ENCODE data around the gene KCNC4. TPM values are rescaled to one million over a fixed set of nuclear protein-coding genes. Genes with fewer than 3 reads are reported as not detected.

Gene KCNC4
- total RNA-seq, 4 donors from 2014 or later: 4.2 to 10.9 (median 6.5) TPM

GRCh38 chr1:110228869-110229268, 18.8 kb downstream of the KCNC4 start:
- H3K9me3 ChIP-seq: no peaks in the 10 kb centered on the region
- peaks cover 23 to 32% (median 25%) of the 10 kb centered on the region in 3 donors for H3K4me1 ChIP-seq
- intact Hi-C loops (cut with DNase I): no loop called here
- H3K27me3 ChIP-seq: no peaks in the 10 kb centered on the region
- no peak for TF ChIP-seq POLR2A (IDR thresholded peaks at IDR 0.05)
- TF ChIP-seq, protein P1, sequence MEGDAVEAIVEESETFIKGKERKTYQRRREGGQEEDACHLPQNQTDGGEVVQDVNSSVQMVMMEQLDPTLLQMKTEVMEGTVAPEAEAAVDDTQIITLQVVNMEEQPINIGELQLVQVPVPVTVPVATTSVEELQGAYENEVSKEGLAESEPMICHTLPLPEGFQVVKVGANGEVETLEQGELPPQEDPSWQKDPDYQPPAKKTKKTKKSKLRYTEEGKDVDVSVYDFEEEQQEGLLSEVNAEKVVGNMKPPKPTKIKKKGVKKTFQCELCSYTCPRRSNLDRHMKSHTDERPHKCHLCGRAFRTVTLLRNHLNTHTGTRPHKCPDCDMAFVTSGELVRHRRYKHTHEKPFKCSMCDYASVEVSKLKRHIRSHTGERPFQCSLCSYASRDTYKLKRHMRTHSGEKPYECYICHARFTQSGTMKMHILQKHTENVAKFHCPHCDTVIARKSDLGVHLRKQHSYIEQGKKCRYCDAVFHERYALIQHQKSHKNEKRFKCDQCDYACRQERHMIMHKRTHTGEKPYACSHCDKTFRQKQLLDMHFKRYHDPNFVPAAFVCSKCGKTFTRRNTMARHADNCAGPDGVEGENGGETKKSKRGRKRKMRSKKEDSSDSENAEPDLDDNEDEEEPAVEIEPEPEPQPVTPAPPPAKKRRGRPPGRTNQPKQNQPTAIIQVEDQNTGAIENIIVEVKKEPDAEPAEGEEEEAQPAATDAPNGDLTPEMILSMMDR (IDR thresholded peaks at IDR 0.05): no peak
- no peak overlapping the region for H3K4me3 ChIP-seq
- WGBS, 2 donors: 54 to 68% methylated on average over 6 to 8 of the region's 9 CpGs
- DNase-seq: no peak
- peak overlapping the region in 3 of 4 donors; percentile 54 to 69 (median 58) for H3K27ac ChIP-seq
- H3K36me3 ChIP-seq: peaks cover 0 to 80% (median 8%) of the 10 kb centered on the region in 3 donors

DNA sequence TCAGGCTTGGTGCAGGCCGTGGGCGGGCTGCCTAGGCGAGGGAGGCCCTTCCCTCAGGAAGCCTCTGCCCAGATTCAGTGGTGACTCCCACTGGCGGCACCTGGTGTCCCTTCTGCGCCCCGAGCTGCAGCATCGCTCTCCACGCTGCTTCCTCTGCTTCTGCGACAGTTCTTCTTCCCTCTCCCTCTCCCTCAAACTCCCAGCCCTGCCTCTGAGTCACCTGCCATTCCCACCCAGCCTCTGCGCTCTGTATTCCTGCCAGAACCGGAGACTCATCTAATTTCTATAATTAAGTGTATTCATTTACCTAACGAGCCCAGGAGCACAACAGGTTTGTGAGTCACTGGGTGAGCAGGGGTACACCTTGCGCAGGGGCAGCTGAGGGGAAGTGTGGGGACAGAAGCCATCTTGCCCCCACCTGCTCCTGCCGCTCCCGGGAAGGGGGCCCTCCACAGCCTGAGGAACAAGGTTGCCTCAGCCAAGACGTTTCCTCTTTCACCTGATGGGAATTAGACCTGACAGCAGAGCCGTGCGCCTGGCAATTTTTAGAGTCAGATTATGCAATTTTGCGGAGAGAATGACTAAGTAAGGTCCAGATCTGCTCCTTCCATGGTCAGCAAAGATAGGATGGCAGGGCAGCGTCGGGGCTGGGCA, 19.4 kb downstream of the KCNC4 start:
- TF ChIP-seq POLR2A (IDR thresholded peaks at IDR 0.05): no peak
- TF ChIP-seq, protein P1 (IDR thresholded peaks at IDR 0.05): no peak
- peaks cover 23 to 33% (median 25%) of the 10 kb centered on the region in 3 donors for H3K4me1 ChIP-seq
- H3K9me3 ChIP-seq: no peaks in the 10 kb centered on the region
- peaks cover 0 to 82% (median 8%) of the 10 kb centered on the region in 3 donors for H3K36me3 ChIP-seq
- intact Hi-C loops (cut with DNase I): no loop called here
- H3K4me3 ChIP-seq: no peak overlapping the region
- H3K27ac ChIP-seq: peak overlapping the region; percentile 13 to 69 (median 56)
- no peaks in the 10 kb centered on the region for H3K27me3 ChIP-seq
- DNase-seq: no peak
- WGBS, 2 donors: 42 to 54% methylated on average over 14 to 19 of the region's 21 CpGs

GRCh38 chr1:110230381-110231199, 20.5 kb downstream of the KCNC4 start:
- TF ChIP-seq, protein P1 (IDR thresholded peaks at IDR 0.05): no peak
- no peak for TF ChIP-seq POLR2A (IDR thresholded peaks at IDR 0.05)
- H3K9me3 ChIP-seq: no peaks in the 10 kb centered on the region
- H3K4me3 ChIP-seq: no peak overlapping the region
- no peak overlapping the region for H3K27ac ChIP-seq
- H3K27me3 ChIP-seq: no peaks in the 10 kb centered on the region
- 41 to 86% methylated on average over 4 to 6 of the region's 11 CpGs for WGBS, 2 donors
- peaks cover 0 to 71% (median 8%) of the 10 kb centered on the region in 3 donors for H3K36me3 ChIP-seq
- H3K4me1 ChIP-seq: peaks cover 23 to 44% (median 34%) of the 10 kb centered on the region in 3 donors
- intact Hi-C loops (cut with DNase I): no loop called here
- DNase-seq: no peak

GRCh38 chr1:110233861-110234260, 23.7 kb downstream of the KCNC4 start:
- Histone ChIP-seq H3K27ac (no peak overlapping the region), H3K4me3 (no peak overlapping the region), H3K36me3 (peaks cover 0 to 43% (median 8%) of the 10 kb centered on the region in 3 donors), H3K27me3 (no peaks in the 10 kb centered on the region), H3K4me1 (peaks cover 14 to 38% (median 28%) of the 10 kb centered on the region in 3 donors), H3K9me3 (no peaks in the 10 kb centered on the region)
- DNase-seq: no peak
- intact Hi-C loops (cut with DNase I): no loop called here
- 40 to 56% methylated on average over 2 of the region's 2 CpGs for WGBS, 2 donors
- TF ChIP-seq POLR2A (IDR thresholded peaks at IDR 0.05): no peak
- TF ChIP-seq, protein P1 (IDR thresholded peaks at IDR 0.05): no peak

DNA sequence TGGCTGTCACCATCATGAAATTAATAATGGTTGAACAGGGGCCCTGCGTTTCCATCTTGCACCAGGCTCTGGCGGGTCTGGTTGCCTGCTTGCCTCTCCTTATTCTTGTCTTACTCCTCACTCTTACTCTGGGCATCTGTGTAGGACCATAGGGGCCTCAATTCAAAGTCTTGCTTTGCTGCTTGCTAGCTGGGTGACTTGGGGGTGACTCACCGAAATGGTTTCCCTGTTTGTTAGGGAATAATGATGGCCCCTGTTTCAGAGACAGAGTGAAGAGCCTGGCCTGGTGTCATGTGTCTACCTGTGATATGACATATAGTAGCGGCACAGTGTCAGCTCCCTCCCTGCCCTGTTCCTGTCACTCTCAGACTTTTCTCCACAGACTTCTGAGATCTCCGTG, 24.6 kb downstream of the KCNC4 start:
- TF ChIP-seq, protein P1 (IDR thresholded peaks at IDR 0.05): no peak
- no peak for TF ChIP-seq POLR2A (IDR thresholded peaks at IDR 0.05)
- Histone ChIP-seq H3K4me1 (peaks cover 5 to 33% (median 22%) of the 10 kb centered on the region in 3 donors), H3K4me3 (no peak overlapping the region), H3K27ac (peak overlapping the region in 1 of 4 donors; percentile 59), H3K27me3 (no peaks in the 10 kb centered on the region), H3K9me3 (no peaks in the 10 kb centered on the region), H3K36me3 (peaks cover 0 to 43% (median 8%) of the 10 kb centered on the region in 3 donors)
- intact Hi-C loops (cut with DNase I): no loop called here
- WGBS, 2 donors: 84 to 92% methylated on average over 3 to 4 of the region's 5 CpGs
- DNase-seq: no peak
